ENCODE data around the gene BRAF.
"Not testable (repeated sequence)": the region's sequence is repeated elsewhere in the genome, so short reads cannot be mapped to it uniquely, and the experiment has no call there.

BRAF gene

GRCh38 chr7:140956997-140957396 is 32.3 kb upstream of the BRAF start:
- DNase-seq; H3K9me3 ChIP-seq (ENCODE audit: control extremely low read depth in 1 of 5, control insufficient read depth in 4 of 5, insufficient read depth in 2 of 5, low read depth in 1 of 5, low read length in 4 of 5); H3K27me3 ChIP-seq (replicated peaks in 2 of 5; ENCODE audit: control insufficient read depth in 4 of 5, insufficient read depth in 5 of 5, low read length in 4 of 5); H3K27ac ChIP-seq (ENCODE audit: insufficient read depth in 1 of 2, low read depth in 1 of 2, low read length in 2 of 2, poor library complexity in 1 of 2, severe bottlenecking in 2 of 2); H3K4me3 ChIP-seq (ENCODE audit: control insufficient read depth in 1 of 7, extremely low read depth in 1 of 7, insufficient read depth in 4 of 7, low read depth in 2 of 7, low read length in 6 of 7); H3K36me3 ChIP-seq (ENCODE audit: control insufficient read depth in 4 of 4, insufficient read depth in 4 of 4, low read length in 3 of 4); H3K4me1 ChIP-seq (ENCODE audit: control extremely low read depth in 1 of 4, control insufficient read depth in 4 of 4, insufficient read depth in 4 of 4, low read length in 3 of 4); POLR2A ChIA-PET: not testable (repeated sequence)
- 91% methylated on average over 16 of the region's 25 CpGs for WGBS (ENCODE audit: insufficient coverage)
- CTCF ChIA-PET, result interaction anchor here (0.9 to 1.5 kb wide), 3 partner anchors 9 to 14 kb away, joined by 3 to 4 read pairs (median 4); no protein-coding TSS in a partner anchor

DNA sequence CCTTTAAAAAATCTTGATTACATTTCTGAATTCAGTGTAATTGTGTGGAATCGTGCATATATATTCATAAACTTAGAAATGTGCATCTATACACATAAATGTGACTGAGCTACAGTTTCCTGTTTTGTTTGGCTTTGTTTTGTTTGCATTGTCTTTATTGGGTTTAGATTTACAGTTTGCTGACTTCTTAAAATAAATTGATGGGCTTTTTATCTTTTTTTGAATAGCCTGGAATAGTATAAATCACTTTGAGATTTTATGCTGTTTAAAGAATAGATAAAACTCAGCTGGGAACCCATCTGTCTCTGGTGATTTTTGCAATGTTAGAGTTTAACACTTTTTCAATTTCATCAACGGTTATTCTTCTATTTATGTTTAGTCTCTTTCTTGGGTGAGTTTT is 21.2 kb upstream of the BRAF start:
- POLR2A ChIA-PET, result no interaction called here

GRCh38 chr7:140942242-140942641 is 17.5 kb upstream of the BRAF start:
- H3K36me3 ChIP-seq (ENCODE audit: control insufficient read depth in 4 of 4, insufficient read depth in 4 of 4, low read length in 3 of 4); CTCF ChIA-PET; H3K4me1 ChIP-seq (ENCODE audit: control extremely low read depth in 1 of 4, control insufficient read depth in 4 of 4, insufficient read depth in 4 of 4, low read length in 3 of 4); H3K27ac ChIP-seq (ENCODE audit: insufficient read depth in 1 of 2, low read depth in 1 of 2, low read length in 2 of 2, poor library complexity in 1 of 2, severe bottlenecking in 2 of 2); H3K4me3 ChIP-seq (ENCODE audit: control insufficient read depth in 1 of 7, extremely low read depth in 1 of 7, insufficient read depth in 4 of 7, low read depth in 2 of 7, low read length in 6 of 7); DNase-seq; POLR2A ChIA-PET; H3K9me3 ChIP-seq (ENCODE audit: control extremely low read depth in 1 of 5, control insufficient read depth in 4 of 5, insufficient read depth in 2 of 5, low read depth in 1 of 5, low read length in 4 of 5); H3K27me3 ChIP-seq (replicated peaks in 2 of 5; ENCODE audit: control insufficient read depth in 4 of 5, insufficient read depth in 5 of 5, low read length in 4 of 5): not testable (repeated sequence)
- no CpG with 5 or more reads among the region's 5 CpGs for WGBS (ENCODE audit: insufficient coverage)

More for the DNA sequence above, 21.2 kb upstream of the BRAF start:
- Histone ChIP-seq H3K4me1 (ENCODE audit: control extremely low read depth in 1 of 4, control insufficient read depth in 4 of 4, insufficient read depth in 4 of 4, low read length in 3 of 4) (no peaks in the 10 kb centered on the region), H3K36me3 (ENCODE audit: control insufficient read depth in 4 of 4, insufficient read depth in 4 of 4, low read length in 3 of 4) (no peaks in the 10 kb centered on the region), H3K9me3 (ENCODE audit: control extremely low read depth in 1 of 5, control insufficient read depth in 4 of 5, insufficient read depth in 2 of 5, low read depth in 1 of 5, low read length in 4 of 5) (no peaks in the 10 kb centered on the region), H3K27ac (ENCODE audit: insufficient read depth in 1 of 2, low read depth in 1 of 2, low read length in 2 of 2, poor library complexity in 1 of 2, severe bottlenecking in 2 of 2) (no peak overlapping the region), H3K27me3 (replicated peaks in 2 of 5; ENCODE audit: control insufficient read depth in 4 of 5, insufficient read depth in 5 of 5, low read length in 4 of 5) (no peaks in the 10 kb centered on the region), H3K4me3 (ENCODE audit: control insufficient read depth in 1 of 7, extremely low read depth in 1 of 7, insufficient read depth in 4 of 7, low read depth in 2 of 7, low read length in 6 of 7) (no peak overlapping the region)
- CTCF ChIA-PET, result interaction anchor here (0.8 kb wide), 1 partner anchor 14 kb away, joined by 4 read pairs; no protein-coding TSS in a partner anchor
- no peak for DNase-seq
- no CpG with 5 or more reads among the region's 2 CpGs for WGBS (ENCODE audit: insufficient coverage)

- WGBS (ENCODE audit: insufficient coverage), result 100% methylated on average over 1 of the region's 1 CpG
Observed at GRCh38 chr7:140940898-140941297, 16.2 kb upstream of the BRAF start.

DNA sequence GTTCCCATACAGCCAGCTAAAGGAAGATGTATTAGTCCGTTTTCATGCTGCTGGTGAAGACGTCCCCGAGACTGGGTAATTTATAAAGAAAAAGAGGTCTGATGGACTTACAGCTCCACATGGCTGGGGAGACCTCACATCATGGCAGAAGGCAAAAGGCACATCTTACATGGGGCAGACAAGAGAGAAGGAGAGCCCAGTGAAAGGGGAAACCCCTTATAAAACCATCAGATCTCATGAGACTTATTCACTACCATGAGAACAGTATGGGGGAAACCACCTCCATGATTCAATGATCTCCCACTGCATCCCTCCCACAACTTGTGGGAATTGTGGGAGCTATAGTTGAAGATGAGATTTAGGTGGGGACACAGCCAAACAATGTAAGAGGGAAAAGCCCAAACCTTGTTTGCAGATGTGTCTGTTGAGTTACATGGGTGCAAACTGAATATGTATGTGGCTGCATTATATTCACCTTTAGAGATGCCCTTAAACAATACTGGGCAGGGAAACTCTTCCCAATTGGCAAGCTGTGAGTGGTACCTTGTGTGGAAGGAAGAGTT is 13.1 kb upstream of the BRAF start:
- no peaks in the 10 kb centered on the region for H3K36me3 ChIP-seq (ENCODE audit: control insufficient read depth in 4 of 4, insufficient read depth in 4 of 4, low read length in 3 of 4)
- H3K27me3 ChIP-seq (replicated peaks in 2 of 5; ENCODE audit: control insufficient read depth in 4 of 5, insufficient read depth in 5 of 5, low read length in 4 of 5), result no peaks in the 10 kb centered on the region
- no peaks in the 10 kb centered on the region for H3K9me3 ChIP-seq (ENCODE audit: control extremely low read depth in 1 of 5, control insufficient read depth in 4 of 5, insufficient read depth in 2 of 5, low read depth in 1 of 5, low read length in 4 of 5)
- ChIA-PET CTCF (interaction anchor here (1.0 to 1.3 kb wide), 2 partner anchors 11 to 126 kb away, joined by 4 to 5 read pairs; no protein-coding TSS in a partner anchor), POLR2A (no interaction called here)
- H3K4me1 ChIP-seq (ENCODE audit: control extremely low read depth in 1 of 4, control insufficient read depth in 4 of 4, insufficient read depth in 4 of 4, low read length in 3 of 4), result no peaks in the 10 kb centered on the region
- WGBS (ENCODE audit: insufficient coverage), result 100% methylated on average over 3 of the region's 3 CpGs
- no peak overlapping the region for H3K4me3 ChIP-seq (ENCODE audit: control insufficient read depth in 1 of 7, extremely low read depth in 1 of 7, insufficient read depth in 4 of 7, low read depth in 2 of 7, low read length in 6 of 7)
- DNase-seq, result no peak
- no peak overlapping the region for H3K27ac ChIP-seq (ENCODE audit: insufficient read depth in 1 of 2, low read depth in 1 of 2, low read length in 2 of 2, poor library complexity in 1 of 2, severe bottlenecking in 2 of 2)

More at GRCh38 chr7:140940898-140941297, 16.2 kb upstream of the BRAF start:
- DNase-seq, result no peak
- no peak overlapping the region for H3K27ac ChIP-seq (ENCODE audit: insufficient read depth in 1 of 2, low read depth in 1 of 2, low read length in 2 of 2, poor library complexity in 1 of 2, severe bottlenecking in 2 of 2)
- POLR2A ChIA-PET, result no interaction called here
- no peak overlapping the region for H3K4me3 ChIP-seq (ENCODE audit: control insufficient read depth in 1 of 7, extremely low read depth in 1 of 7, insufficient read depth in 4 of 7, low read depth in 2 of 7, low read length in 6 of 7)
- H3K27me3 ChIP-seq (replicated peaks in 2 of 5; ENCODE audit: control insufficient read depth in 4 of 5, insufficient read depth in 5 of 5, low read length in 4 of 5), result no peaks in the 10 kb centered on the region
- CTCF ChIA-PET, result no interaction called here
- H3K9me3 ChIP-seq (ENCODE audit: control extremely low read depth in 1 of 5, control insufficient read depth in 4 of 5, insufficient read depth in 2 of 5, low read depth in 1 of 5, low read length in 4 of 5), result no peaks in the 10 kb centered on the region
- no peaks in the 10 kb centered on the region for H3K4me1 ChIP-seq (ENCODE audit: control extremely low read depth in 1 of 4, control insufficient read depth in 4 of 4, insufficient read depth in 4 of 4, low read length in 3 of 4)
- H3K36me3 ChIP-seq (ENCODE audit: control insufficient read depth in 4 of 4, insufficient read depth in 4 of 4, low read length in 3 of 4), result no peaks in the 10 kb centered on the region

DNA sequence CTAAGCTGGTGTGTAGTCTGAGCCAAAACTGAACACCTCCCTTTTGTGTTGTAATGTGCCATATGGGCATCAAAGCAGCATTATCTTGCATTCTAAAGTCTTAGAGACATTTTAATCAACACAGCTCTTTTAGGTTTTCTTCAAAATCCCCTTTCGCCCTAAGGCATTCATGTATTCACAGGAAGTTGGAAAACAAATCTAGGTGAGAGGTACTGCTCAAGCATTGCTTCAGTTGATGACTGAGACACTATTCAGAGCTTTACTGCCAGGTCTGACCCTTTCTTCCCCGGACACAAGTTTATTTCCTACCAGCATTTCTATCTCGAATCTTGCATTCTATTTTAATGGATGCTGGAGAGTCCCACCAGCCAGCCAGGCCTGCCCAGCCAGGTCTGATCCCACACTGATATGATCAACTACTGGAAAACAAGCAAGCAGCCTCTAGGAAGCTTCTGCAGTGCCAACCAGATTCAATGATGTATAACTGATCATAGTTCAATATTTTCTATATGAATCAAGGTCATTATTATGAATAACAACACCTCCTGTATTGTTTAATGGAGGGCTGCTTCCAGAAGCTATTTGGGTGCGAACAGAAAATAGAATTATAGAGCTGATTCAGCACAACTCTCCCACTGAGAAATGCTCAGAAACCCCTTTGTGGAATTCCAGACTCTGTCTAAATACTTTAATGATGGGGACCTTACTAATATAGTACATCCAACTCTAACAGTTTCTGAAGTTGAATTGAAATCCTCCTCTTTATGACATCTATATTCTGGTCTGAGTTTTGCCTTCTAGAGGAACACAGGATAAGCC is 4.0 kb upstream of the BRAF start:
- Histone ChIP-seq H3K36me3 (ENCODE audit: control insufficient read depth in 4 of 4, insufficient read depth in 4 of 4, low read length in 3 of 4) (no peaks in the 10 kb centered on the region), H3K27me3 (replicated peaks in 2 of 5; ENCODE audit: control insufficient read depth in 4 of 5, insufficient read depth in 5 of 5, low read length in 4 of 5) (no peaks in the 10 kb centered on the region), H3K27ac (ENCODE audit: insufficient read depth in 1 of 2, low read depth in 1 of 2, low read length in 2 of 2, poor library complexity in 1 of 2, severe bottlenecking in 2 of 2) (no peak overlapping the region), H3K4me1 (ENCODE audit: control extremely low read depth in 1 of 4, control insufficient read depth in 4 of 4, insufficient read depth in 4 of 4, low read length in 3 of 4) (peaks cover 2 to 9% (median 6%) of the 10 kb centered on the region in 4 experiments), H3K9me3 (ENCODE audit: control extremely low read depth in 1 of 5, control insufficient read depth in 4 of 5, insufficient read depth in 2 of 5, low read depth in 1 of 5, low read length in 4 of 5) (peaks cover 0 to 2% (median 0%) of the 10 kb centered on the region in 5 experiments), H3K4me3 (ENCODE audit: control insufficient read depth in 1 of 7, extremely low read depth in 1 of 7, insufficient read depth in 4 of 7, low read depth in 2 of 7, low read length in 6 of 7) (no peak overlapping the region)
- DNase-seq, result no peak
- ChIA-PET CTCF (no interaction called here), POLR2A (no interaction called here)
- 94% methylated on average over 2 of the region's 4 CpGs for whole genome bisulfite sequencing (ENCODE audit: insufficient coverage)

- H3K27me3 ChIP-seq (replicated peaks in 2 of 5; ENCODE audit: control insufficient read depth in 4 of 5, insufficient read depth in 5 of 5, low read length in 4 of 5); H3K36me3 ChIP-seq (ENCODE audit: control insufficient read depth in 4 of 4, insufficient read depth in 4 of 4, low read length in 3 of 4); H3K4me3 ChIP-seq (ENCODE audit: control insufficient read depth in 1 of 7, extremely low read depth in 1 of 7, insufficient read depth in 4 of 7, low read depth in 2 of 7, low read length in 6 of 7); H3K9me3 ChIP-seq (ENCODE audit: control extremely low read depth in 1 of 5, control insufficient read depth in 4 of 5, insufficient read depth in 2 of 5, low read depth in 1 of 5, low read length in 4 of 5); DNase-seq; POLR2A ChIA-PET; H3K27ac ChIP-seq (ENCODE audit: insufficient read depth in 1 of 2, low read depth in 1 of 2, low read length in 2 of 2, poor library complexity in 1 of 2, severe bottlenecking in 2 of 2): not testable (repeated sequence)
- H3K4me1 ChIP-seq (ENCODE audit: control extremely low read depth in 1 of 4, control insufficient read depth in 4 of 4, insufficient read depth in 4 of 4, low read length in 3 of 4), result peaks cover 2 to 17% (median 13%) of the 10 kb centered on the region in 4 experiments
- WGBS (ENCODE audit: insufficient coverage), result 100% methylated on average over 3 of the region's 4 CpGs
- CTCF ChIA-PET, result interaction anchor here (1.4 kb wide), 1 partner anchor 116 kb away, joined by 4 read pairs; no protein-coding TSS in a partner anchor
Observed at GRCh38 chr7:140927945-140928344, 3.2 kb upstream of the BRAF start.
